T-helper 1 cell treated with Interleukin-12 subunit alpha and Interleukin-12 subunit beta and Interleukin-4 antibody, amounts not matched to agents 30 ng/mL and 1 ng/mL, for 36 hours (primary cell): ENCODE data around the gene SAV1. TPM values are rescaled to one million over a fixed set of nuclear protein-coding genes. Genes with fewer than 3 reads are reported as not detected.
"Not testable (repeated sequence)": the region's sequence is repeated elsewhere in the genome, so short reads cannot be mapped to it uniquely, and the experiment has no call there.

ENCODE experiments used
- intact Hi-C: fragments of 100-400 bp; cut with micrococcal nuclease; formaldehyde crosslinking; loops from one replicate; pipeline ENCODE4 v1.15.1; 2024
- total RNA-seq: library from RNA; stranded (reverse); gene quantifications from 2 replicates; pipeline ENCODE4 v1.2.3, GENCODE V29; 2022

SAV1 gene
- 6.4 and 7.7 TPM in 2 replicates for total RNA-seq

DNA sequence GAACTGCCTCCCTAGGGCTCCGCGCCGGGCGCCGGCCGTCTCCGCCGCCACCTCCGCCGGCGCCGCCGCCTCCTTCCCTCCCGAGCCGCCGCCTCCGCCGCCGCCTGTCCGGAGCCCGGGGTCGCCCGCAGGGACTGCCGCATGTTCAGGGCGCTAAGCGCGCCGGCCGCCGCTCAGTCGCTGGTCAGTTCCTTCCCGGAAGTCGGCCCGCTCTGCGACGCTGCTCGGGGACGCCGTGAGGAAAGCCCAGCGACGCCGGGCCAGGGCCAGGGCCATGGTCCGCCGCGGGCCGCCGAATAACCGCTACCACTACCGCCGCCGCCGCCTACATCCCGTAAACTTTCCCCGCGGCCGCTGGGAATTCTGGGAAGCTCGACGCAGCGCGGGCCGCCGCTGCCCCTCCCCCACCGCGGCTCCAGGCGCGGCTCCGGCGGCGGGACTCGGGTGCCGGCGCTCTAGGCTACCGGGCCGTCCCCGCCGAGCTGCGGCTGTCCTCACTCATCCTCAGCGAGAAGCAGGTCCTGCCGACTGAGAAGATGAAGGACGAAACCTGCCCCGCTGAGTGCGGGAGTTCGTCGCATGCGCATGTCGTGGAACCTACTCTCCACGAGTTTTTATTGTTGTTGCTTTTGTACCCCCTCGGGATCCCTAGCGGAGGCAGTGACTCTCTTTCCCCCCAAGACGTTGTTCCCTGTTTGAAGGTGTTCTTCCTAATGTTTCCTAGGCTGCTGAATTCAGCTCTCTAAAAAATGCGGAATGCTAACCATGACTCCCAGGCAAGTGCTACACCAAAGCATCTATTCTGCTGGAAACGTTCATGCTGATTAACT is at the start of gene SAV1:
Gene SAV1 (minus strand): TSS at position 311 of the 830 bp plus-strand sequence. CDS start 339 bp downstream, outside the sequence.
- intact Hi-C loops: loop anchor here (1.0 to 5.0 kb wide), 9 partner anchors 49 to 356 kb away; partner anchors contain the start of genes ATL1, DMAC2L and L2HGDH

DNA sequence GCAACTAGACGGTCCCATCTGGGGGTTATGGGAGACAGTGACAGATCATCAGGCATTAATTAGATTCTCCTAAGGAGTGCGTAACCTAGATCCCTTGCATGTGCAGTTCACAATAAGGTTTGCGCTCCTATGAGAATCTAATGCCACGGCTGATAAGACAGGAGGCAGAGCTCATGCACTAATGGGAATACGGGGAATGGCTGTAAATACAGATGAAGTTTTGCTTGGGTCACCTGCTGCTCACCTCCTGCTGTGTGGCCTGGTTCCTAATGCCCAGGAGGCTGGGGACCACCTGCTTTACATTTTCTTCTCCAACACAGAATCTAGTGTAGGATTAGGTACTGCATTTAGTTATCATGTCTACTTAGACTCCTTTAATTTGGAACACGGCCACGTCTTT is 49.7 kb upstream of the SAV1 start:
- intact Hi-C loops: no loop called here

DNA sequence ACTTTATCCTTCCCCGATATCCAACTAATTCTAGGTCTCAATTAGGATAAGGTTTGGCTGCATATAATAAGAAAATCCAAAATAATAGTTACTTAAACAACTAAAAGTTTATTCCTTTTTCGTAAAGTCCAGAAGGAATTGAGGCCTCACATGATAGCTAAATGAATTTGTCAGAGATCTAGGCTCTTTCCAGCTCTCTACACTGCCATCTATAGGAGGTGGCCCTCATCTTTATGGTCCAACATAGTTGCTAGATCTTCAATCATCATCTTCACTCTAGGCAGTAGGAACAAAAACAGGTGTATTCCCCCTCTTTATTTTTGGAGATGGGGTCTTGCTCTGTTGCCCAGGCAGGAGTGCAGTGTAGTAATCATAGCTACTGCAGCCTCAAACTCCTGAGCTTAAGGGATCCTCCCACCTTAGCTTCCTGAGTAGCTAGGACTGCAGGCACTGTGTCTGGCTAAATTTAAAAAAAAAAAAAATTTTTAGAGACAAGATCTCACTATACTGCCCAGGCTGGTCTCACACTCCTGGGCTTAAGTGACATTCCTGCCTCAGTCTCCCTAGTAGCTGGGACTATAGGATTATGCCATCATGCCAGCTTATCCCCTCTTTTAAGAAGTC is 46.5 kb upstream of the SAV1 start:
- intact Hi-C loops: loop anchor here (1.0 to 2.0 kb wide), 4 partner anchors 64 to 171 kb away; no protein-coding TSS in a partner anchor

DNA sequence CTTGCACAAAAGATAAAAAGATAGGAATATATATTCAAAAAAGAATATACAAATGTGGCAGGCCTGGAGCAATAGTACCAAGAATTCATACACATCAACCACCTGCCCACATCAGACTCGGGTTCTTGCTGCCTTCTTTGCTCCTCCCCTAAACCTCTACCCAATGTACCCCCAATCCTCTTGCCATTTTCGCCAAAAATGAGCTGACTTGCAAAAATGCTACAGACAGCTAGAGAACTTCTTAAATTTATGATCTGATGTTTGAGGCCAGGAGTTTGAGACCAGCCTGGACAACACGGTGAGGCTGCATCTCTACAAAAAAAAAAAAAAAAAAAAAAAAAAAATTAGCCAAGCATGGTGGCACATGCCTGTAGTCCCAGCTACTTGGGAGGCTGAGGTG is 42.9 kb upstream of the SAV1 start:
- intact Hi-C loops: no loop called here

DNA sequence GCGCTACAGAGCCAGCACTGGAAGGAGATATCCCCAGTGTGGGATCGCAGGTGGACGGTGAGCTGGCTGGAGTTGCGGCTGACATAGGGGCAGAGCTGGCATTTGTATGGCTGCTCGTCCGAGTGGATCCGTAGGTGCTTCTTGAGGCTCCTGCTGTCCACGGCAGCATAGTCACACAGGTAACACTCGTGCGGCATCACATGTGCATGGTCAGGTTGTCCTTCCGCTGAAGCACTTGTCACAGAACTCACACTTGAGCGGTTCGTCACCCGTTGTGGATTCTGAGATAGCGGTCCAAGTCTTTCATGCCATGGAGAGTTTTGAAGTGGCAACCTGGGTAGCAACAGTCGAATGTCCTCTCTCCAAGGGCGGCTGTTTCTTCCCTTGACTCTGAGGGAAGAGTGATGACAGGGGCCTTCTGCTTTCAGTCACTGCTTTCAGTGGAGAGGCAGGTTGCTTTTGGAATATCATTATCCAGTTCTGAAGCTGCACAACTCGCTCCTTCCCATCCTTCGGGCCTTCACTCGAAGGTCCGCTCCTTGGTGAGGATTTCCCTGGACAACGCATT is 37.0 kb upstream of the SAV1 start:
- intact Hi-C loops: no loop called here

DNA sequence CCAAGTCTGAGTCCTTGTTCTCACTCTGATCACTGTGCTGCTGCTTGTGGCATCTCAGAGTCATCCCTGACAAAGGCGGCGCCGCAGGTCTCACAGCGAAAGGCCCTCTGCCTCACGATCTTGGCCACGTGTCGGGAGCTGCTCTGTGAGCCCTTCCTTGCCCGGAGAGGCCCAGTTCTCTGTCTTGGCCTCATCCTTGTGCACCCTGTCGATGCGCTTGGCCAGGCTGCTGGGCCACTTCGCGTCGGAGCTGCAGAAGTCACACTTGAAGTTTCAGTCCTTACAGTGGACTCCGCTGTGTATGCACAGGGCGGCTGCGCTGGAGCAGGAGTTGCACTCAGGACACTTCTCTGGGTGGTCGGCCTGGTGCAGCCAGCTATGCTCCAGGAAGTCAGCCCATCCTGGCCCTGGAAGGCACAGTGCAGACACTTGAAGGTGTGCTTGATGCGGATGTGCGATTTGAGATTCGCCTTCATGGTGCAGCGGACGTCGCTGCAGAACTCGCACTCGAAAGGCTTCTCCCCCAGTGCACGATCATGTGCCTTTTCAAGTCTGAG is 36.4 kb upstream of the SAV1 start:
- intact Hi-C loops: no loop called here

DNA sequence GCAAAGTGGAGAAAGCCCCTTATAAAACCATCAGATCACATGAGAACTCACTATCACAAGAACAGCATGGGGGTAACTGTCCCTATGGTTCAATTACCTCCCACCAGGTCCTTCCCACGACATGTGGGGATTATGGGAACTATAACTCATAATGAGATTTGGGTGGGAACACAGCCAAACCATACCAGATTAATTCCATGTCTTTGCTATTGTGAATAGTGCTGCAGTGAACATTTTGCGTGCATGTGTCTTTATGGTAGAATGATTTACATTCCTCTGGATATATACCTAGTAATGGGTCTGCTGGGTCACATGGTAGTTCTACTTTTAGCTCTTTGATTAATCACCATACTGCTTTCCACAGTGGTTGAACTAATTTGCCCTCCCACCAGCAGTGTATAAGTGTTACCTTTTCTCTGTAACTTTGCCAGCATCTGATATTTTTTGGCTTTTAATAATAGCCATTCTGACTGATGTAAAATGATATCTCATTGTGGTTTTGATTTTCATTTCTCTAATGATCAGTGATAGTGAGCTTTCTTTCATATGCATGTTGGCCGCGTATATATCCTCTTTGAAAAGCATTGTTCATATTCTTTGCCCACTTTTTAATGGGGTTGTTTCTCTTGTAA is 29.7 kb upstream of the SAV1 start:
- intact Hi-C loops: no loop called here

DNA sequence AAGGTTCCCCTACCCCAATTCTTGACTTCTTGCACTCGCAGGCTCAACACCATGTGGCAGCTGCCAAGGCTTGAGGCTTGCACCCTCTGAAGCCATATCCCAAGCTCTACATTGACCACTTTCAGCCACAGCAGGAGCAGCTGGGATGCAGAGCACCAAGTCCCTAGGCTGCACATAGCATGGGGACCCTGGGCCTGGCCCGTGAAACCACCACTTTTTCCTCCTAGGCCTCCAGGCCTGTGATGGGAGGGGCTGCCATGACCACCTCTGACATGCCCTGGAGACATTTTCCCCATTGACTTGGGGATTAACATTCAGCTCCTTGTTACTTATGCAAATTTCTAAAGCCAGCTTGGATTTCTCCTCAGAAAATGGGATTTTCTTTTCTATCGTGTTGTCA is 26.2 kb upstream of the SAV1 start:
- intact Hi-C loops: not testable (repeated sequence)

DNA sequence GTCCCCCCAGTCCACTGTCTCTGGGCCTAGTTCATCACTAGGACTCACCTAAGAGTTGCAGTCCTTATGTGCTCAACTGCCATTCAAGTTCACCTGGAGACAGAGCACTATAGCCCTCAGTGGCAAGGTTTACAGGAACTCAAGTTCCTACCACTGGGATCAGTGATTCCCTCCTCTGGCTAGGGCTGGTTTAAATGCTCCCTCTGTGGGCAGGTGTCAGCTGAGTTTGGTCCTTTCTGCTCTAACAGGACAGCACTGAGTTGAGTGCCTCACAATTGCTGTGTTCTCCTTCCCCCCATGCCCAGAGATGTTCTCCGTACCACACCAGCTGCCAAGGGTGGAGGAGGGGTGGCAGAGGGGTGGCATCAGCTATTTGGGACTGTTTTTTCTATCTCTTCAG is 20.8 kb upstream of the SAV1 start:
- intact Hi-C loops: no loop called here

DNA sequence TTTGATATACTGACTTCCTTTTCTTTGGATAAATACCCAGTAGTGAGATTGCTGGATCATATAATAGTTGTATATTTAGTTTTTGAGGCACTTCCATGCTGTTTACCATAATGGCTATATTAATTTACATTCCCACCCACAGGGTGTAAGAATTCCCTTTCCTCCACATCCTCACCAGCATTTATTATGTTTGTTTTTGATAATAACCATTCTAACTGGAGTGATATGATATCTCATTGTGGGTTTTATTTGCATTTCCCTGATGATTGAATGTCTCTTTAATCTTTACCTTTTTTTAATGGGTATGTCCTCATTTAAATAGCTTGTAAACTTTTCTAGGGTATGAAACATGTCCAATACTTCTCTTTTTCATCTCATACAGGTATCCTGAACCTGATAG is 11.6 kb upstream of the SAV1 start:
- intact Hi-C loops: no loop called here

DNA sequence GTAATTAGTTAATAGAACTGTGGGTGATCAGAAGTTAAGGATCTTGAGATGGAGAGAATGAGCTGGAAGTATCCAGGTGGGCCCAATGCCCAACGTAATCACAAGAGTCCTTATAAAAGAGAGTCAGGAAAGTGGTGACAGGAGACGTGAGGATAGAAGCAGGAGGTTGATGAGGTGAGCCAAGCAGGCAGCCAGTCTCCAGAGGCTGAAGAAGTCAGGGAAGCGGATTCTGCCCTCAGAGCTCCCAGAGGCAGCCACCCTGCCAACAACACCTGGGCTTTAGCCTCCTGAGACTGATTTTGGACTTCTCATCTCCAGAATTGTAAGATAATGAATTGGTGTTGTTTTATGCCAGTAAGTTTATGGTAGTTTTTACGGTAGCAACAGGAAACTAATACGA is 10.1 kb upstream of the SAV1 start:
- intact Hi-C loops: no loop called here

DNA sequence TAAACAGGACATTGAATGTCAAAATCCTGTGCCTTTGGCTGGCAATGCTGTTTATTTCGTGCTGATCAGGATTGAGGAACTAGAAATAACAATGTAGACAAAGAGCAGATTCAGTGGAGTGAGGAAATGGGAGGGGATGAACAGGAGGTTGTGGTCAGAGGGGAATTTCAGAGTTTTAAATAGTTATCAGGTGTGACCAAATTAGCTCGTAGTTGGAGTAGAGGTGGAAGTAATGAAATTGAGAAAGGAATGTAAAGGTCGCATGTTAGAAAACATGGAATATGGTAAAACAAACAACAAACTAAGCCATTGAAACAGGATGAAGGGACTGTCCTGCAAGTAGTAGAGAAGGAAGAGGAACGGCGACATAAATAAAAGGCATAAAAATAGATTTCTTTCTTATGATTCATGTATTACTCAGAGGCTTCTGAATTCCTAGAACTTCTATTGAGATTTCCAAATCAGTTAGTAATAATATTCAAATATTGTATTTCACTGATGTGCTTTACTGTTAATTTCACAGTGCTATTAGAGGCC is 9.5 kb upstream of the SAV1 start:
- intact Hi-C loops: no loop called here

DNA sequence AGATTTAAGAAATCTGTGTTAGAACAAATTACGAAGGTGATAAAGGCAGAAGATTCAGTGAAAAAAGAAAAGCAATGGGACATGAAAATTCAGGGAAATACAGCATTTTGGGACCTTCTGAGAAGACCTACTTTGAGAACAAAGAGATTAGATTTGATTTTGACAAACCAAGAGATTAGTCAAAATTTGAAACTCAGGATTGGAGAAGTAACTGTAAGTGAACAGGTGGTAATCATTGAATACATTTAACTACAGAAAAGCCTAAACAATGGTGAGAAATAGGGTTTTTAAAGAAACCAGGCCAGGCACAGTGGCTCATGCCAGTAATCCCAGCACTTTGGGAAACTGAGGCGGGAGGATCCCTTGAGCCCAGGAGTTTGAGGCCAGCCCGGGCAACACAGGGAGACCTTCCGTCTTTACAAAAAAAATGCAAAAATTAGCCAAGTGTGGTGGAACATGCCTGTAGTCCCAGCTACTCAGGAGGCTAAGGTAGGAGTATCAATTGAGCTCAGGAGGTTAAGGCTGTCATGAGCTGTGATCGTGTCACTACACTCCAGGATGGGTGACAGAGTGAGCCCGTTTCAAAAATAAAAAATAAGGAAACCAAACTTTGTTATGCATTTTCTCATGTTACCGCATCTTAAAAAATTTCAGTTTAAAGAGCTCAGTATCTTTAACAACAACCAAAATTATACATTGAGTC is 8.9 kb upstream of the SAV1 start:
- intact Hi-C loops: no loop called here

DNA sequence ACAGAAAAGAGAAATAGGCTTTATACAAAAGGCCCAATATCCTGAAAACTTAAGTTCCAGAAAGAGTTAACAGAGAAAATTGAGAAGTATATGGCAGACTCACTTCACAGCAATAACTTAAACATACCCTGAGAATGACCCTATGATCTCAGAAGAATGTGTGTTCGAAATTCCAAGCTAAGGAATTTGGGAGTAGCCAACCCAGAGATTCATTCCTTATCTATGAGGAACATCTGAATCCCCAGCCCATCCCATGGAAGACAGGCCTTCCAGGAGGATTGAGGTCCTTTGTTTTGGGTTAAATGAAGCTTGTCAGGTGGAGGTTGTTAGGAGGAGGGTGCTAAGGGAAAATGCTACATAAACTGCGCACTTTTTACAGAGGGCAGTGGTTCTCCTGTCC is 7.5 kb upstream of the SAV1 start:
- intact Hi-C loops: no loop called here

DNA sequence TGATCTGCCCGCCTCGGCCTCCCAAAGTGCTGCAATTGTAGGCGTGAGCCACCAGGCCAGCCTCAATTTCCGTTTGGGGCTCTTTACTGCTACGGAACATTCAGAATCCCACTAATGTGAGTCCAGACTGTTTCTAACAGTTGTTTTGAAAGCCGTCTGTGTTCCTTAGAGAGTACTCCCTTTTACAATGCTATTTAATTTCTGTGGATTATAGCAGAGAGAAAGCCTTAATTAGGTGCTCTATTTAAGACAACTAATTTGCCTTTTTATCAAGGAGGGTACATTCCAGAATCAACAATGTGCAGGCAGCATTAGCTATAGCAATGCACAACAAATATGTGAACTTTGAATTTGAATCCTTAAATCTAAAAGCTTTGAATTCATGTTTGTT is 2.8 kb upstream of the SAV1 start:
- intact Hi-C loops: no loop called here

DNA sequence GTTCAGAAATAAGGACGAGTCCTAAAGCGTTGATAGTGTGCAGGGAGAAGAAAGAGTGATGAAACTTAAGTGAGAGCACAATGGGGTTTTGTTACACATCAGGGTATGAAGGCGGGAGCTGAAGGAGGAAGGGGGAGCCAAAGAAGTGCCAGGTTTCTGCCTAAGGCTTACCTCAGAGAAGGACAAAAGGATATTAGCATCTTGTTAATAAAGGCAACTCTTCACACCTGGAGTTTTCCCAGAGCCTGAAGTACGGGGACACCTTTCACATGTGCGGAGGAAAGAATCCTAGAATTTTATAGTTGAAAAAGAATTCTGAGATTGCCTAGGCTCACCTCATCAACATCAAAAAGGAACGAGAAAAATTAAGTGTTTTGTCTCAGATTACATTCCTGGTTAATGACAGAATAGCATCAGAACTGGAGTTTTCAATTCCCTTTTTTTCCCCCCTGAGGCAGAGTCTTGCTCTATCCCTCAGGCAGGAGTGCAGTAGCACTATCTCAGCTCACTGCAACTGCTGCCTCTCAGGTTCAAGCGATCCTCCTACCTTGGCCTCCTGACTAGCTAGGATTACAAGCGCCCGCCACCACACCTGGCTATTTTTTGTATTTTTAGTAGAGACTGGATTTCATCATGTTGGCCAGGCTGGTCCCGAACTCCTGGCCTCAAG is 2.2 kb upstream of the SAV1 start:
- intact Hi-C loops: no loop called here

DNA sequence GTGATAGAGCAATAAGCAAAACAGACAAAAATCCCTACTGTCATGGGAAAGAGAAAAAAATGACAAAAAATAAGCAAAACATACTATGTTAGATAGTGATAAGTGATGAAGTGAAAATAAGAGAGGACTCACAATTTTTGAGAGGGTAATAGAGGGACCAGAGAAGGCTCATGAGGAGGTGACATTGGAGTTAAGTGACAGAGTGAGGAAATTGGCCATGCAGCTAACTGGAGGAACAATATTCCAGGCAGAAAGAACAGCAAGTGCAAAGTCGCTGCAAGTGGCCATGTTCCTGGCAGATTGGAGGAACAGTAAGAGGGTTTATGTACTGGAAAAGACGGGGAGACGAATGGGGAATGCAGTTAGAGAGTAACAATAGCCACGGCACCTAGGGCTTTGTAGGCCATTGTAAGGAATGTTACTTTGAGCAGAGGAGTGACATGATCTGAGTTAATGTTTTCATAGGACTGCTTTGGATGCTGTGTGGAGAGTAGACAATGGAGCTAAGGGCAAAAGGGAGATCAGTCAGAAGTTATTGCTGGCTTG is 1.4 kb upstream of the SAV1 start:
- intact Hi-C loops: loop anchor here (5.0 kb wide), 1 partner anchor 357 kb away; the partner anchor contains the start of genes DMAC2L and L2HGDH

DNA sequence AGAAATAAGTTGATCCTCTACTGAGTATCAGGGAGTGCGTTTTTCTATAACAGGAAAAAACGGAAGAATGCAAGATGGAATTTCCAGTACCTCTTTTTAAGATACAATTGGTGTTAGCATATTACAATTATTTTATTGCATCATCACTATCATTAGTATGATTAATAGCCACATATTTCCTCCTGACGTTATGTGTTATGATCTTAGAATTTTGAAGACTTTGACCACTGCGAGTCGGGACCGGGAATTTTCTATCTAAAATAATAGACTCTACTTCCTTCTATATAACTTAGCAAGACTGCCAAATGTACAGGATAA is 679 bp upstream of the SAV1 start:
- intact Hi-C loops: loop anchor here (1.0 to 5.0 kb wide), 5 partner anchors 49 to 356 kb away; partner anchors contain the start of genes DMAC2L and L2HGDH

DNA sequence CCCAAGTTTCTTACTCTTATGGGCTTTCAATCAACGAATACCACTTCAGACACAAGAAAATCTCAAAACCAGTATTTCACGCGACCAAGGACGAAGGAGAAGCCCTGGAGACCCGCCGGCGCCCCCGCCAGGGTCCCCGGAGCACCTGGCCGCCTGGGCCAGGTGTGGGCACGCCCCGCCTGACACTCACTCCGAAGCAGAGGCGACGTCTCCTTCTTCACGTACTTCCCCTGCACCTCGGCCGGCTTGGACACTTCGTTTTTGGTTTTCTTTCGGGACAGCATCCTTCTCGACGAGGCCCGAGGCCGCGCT is 466 bp downstream of the SAV1 start:
- intact Hi-C loops: loop anchor here (1.0 to 5.0 kb wide), 5 partner anchors 74 to 355 kb away; partner anchors contain the start of genes ATL1, DMAC2L and L2HGDH
